HG02973 (cell line): ENCODE data around the gene BICC1.

ENCODE experiments used
- ATAC-seq: cut with Tn5 transposase; IDR thresholded peaks from one replicate; pipeline ENCODE4 v1.9.1; 2021; ENCODE audit warnings: moderate library complexity; ENCODE audit not compliant: unreplicated experiment

The BICC1 gene

GRCh38 chr10:58514111-58514770, 1.6 kb downstream of the BICC1 start:
- no peak for ATAC-seq

GRCh38 chr10:58515291-58515941, 2.7 kb downstream of the BICC1 start:
- ATAC-seq: no peak

- no peak for ATAC-seq
Measured at GRCh38 chr10:58516119-58516518, 3.4 kb downstream of the BICC1 start.

- ATAC-seq: no peak
Measured at GRCh38 chr10:58516671-58517070, 4.0 kb downstream of the BICC1 start.

GRCh38 chr10:58517081-58517480, 4.4 kb downstream of the BICC1 start:
- ATAC-seq: no peak

- no peak for ATAC-seq
Measured at GRCh38 chr10:58517491-58518355, 5.1 kb downstream of the BICC1 start.

GRCh38 chr10:58518775-58519174, 6.1 kb downstream of the BICC1 start:
- ATAC-seq: no peak

GRCh38 chr10:58529077-58529728, 16.5 kb downstream of the BICC1 start:
- ATAC-seq: no peak

- ATAC-seq: peak; percentile 97
Measured at GRCh38 chr10:58531084-58531695, 18.5 kb downstream of the BICC1 start.

- no peak for ATAC-seq
Measured at GRCh38 chr10:58535311-58535710, 22.6 kb downstream of the BICC1 start.

GRCh38 chr10:58543141-58543540, 30.5 kb downstream of the BICC1 start:
- ATAC-seq: no peak

GRCh38 chr10:58544135-58544534, 31.5 kb downstream of the BICC1 start:
- ATAC-seq: no peak

- ATAC-seq: no peak
Measured at GRCh38 chr10:58545427-58545826, 32.8 kb downstream of the BICC1 start.

GRCh38 chr10:58546137-58546536, 33.5 kb downstream of the BICC1 start:
- ATAC-seq: no peak

- no peak for ATAC-seq
Measured at GRCh38 chr10:58546722-58547445, 34.2 kb downstream of the BICC1 start.

GRCh38 chr10:58547963-58548362, 35.3 kb downstream of the BICC1 start:
- no peak for ATAC-seq

- ATAC-seq: no peak
Measured at GRCh38 chr10:58554316-58554715, 41.6 kb downstream of the BICC1 start.

- ATAC-seq: no peak
Measured at GRCh38 chr10:58555170-58555929, 42.7 kb downstream of the BICC1 start.

GRCh38 chr10:58555930-58556311, 43.2 kb downstream of the BICC1 start:
- ATAC-seq: no peak
